GM18517 (cell line): ENCODE results near the gene WDR64.
A peak's percentile ranks its signal among the peaks of the same experiment; 100 is the strongest.
"Not testable (repeated sequence)": the region's sequence is repeated elsewhere in the genome, so short reads cannot be mapped to it uniquely, and the experiment has no call there.

ENCODE experiments used
- ATAC-seq: cut with Tn5 transposase; IDR thresholded peaks from one replicate; pipeline ENCODE4 v1.9.1; 2021; ENCODE audit warnings: mild to moderate bottlenecking, moderate library complexity; ENCODE audit not compliant: unreplicated experiment

WDR64 gene

GRCh38 chr1:241654019-241654418, 1.9 kb downstream of the WDR64 start:
- ATAC-seq: no peak

- no peak for ATAC-seq
These were observed 2.6 kb downstream of the WDR64 start for GRCh38 chr1:241654641-241655040.

- ATAC-seq: no peak
These were observed 6.2 kb downstream of the WDR64 start for GRCh38 chr1:241658081-241658793.

GRCh38 chr1:241659016-241659415, 6.9 kb downstream of the WDR64 start:
- not testable (repeated sequence) for ATAC-seq

GRCh38 chr1:241660424-241660972, 8.4 kb downstream of the WDR64 start:
- no peak for ATAC-seq

- no peak for ATAC-seq
These were observed 14.3 kb downstream of the WDR64 start for GRCh38 chr1:241666419-241666818.

GRCh38 chr1:241672301-241672700, 20.2 kb downstream of the WDR64 start:
- ATAC-seq: no peak

GRCh38 chr1:241674805-241675384, 22.8 kb downstream of the WDR64 start:
- ATAC-seq: no peak

- no peak for ATAC-seq
These were observed 23.9 kb downstream of the WDR64 start for GRCh38 chr1:241675983-241676382.

GRCh38 chr1:241677201-241677600, 25.1 kb downstream of the WDR64 start:
- peak; percentile 95 for ATAC-seq

GRCh38 chr1:241678536-241678935, 26.5 kb downstream of the WDR64 start:
- no peak for ATAC-seq

- ATAC-seq: no peak
These were observed 27.3 kb downstream of the WDR64 start for GRCh38 chr1:241679404-241679803.

GRCh38 chr1:241679961-241680360, 27.9 kb downstream of the WDR64 start:
- ATAC-seq: no peak

- ATAC-seq: not testable (repeated sequence)
These were observed 29.9 kb downstream of the WDR64 start for GRCh38 chr1:241681861-241682448.

GRCh38 chr1:241682921-241683320, 30.8 kb downstream of the WDR64 start:
- no peak for ATAC-seq

GRCh38 chr1:241684108-241684507, 32.0 kb downstream of the WDR64 start:
- ATAC-seq: no peak

- ATAC-seq: no peak
These were observed 36.9 kb downstream of the WDR64 start for GRCh38 chr1:241688940-241689368.

GRCh38 chr1:241695246-241696171, 43.4 kb downstream of the WDR64 start:
- no peak for ATAC-seq

GRCh38 chr1:241696172-241696814, 44.2 kb downstream of the WDR64 start:
- ATAC-seq: no peak
